ENCODE data around the gene SLC16A10. TPM values are rescaled to one million over a fixed set of nuclear protein-coding genes. Genes with fewer than 3 reads are reported as not detected.
"Not testable (repeated sequence)": the region's sequence is repeated elsewhere in the genome, so short reads cannot be mapped to it uniquely, and the experiment has no call there.

The SLC16A10 gene
- total and polyA plus RNA-seq, 2 experiments from 2014 or later = 19.9 to 34.1 TPM

DNA sequence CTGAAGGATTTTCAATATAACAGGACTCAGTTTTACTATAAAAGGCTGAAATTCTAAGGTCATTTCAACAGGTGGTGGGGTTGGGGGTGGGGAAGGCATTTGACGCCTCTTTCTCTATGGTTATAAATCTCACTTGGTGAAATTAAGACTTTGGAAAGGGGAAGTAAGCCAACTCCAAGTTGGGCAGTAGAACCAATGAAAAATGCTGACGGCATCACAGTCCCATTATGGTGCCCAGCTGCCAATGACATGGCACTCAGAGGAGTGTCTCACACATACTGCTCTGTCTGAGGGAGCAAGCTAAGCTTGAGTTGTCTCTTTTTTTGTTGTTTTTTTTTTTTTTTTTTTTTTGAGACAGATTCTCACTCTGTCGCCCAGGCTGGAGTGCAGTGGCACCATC lies 4.7 kb downstream of the SLC16A10 start:
- Histone ChIP-seq H2AFZ (no peak overlapping the region), H3K9me3 (ENCODE audit: low read depth) (no peaks in the 10 kb centered on the region), H3K27ac (no peak overlapping the region), H3K4me3 (no peak overlapping the region), H4K20me1 (ENCODE audit: insufficient read depth, poor library complexity, severe bottlenecking) (no peaks in the 10 kb centered on the region), H3K4me2 (no peak overlapping the region), H3K9me2 (replicated peaks; ENCODE audit: insufficient read depth) (no peaks in the 10 kb centered on the region), H3K4me1 (ENCODE audit: insufficient read depth) (peaks cover under 1% of the 10 kb centered on the region), H3K36me3 (replicated peaks; ENCODE audit: insufficient read depth, low read depth) (no peaks in the 10 kb centered on the region), H3K79me2 (peaks cover 49% of the 10 kb centered on the region), H3K27me3 (no peaks in the 10 kb centered on the region)
- WGBS (ENCODE audit: low lambda C conversion rate, missing lambda C conversion rate) = 89% methylated on average over 3 of the region's 3 CpGs
- TF ChIP-seq EZH2phosphoT487 (IDR thresholded peaks at IDR 0.05; ENCODE audit: low read depth, severe bottlenecking, unreplicated experiment) (no peak), EZH2 (IDR thresholded peaks at IDR 0.05; ENCODE audit: borderline replicate concordance) (no peak)
- TF ChIP-seq, protein P1, sequence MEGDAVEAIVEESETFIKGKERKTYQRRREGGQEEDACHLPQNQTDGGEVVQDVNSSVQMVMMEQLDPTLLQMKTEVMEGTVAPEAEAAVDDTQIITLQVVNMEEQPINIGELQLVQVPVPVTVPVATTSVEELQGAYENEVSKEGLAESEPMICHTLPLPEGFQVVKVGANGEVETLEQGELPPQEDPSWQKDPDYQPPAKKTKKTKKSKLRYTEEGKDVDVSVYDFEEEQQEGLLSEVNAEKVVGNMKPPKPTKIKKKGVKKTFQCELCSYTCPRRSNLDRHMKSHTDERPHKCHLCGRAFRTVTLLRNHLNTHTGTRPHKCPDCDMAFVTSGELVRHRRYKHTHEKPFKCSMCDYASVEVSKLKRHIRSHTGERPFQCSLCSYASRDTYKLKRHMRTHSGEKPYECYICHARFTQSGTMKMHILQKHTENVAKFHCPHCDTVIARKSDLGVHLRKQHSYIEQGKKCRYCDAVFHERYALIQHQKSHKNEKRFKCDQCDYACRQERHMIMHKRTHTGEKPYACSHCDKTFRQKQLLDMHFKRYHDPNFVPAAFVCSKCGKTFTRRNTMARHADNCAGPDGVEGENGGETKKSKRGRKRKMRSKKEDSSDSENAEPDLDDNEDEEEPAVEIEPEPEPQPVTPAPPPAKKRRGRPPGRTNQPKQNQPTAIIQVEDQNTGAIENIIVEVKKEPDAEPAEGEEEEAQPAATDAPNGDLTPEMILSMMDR (IDR thresholded peaks at IDR 0.05; ENCODE audit: poor library complexity) = no peak
- no peak for DNase-seq (ENCODE audit: low spot score)

DNA sequence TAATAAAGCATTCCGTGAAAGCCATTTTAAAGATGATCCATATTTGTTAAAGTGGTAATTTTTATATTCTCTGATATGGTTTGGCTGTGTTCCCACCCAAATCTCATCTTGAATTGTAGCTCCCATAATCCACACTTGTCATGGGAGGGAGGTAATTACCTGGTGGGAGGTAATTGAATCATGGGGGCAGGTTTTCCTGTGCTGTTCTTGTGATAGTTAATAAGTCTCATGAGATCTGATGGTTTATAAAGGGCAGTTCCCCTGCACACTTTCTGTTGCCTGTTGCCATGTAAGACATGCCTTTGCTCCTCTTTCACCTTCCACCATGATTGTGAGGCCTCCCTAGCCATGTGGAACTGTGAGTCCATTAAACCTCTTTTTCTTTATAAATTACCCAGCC lies 8.2 kb downstream of the SLC16A10 start:
- H3K36me3 ChIP-seq (replicated peaks; ENCODE audit: insufficient read depth, low read depth); H3K4me2 ChIP-seq; H2AFZ ChIP-seq; H3K9me3 ChIP-seq (ENCODE audit: low read depth); H3K27ac ChIP-seq; H3K4me1 ChIP-seq (ENCODE audit: insufficient read depth); H3K9me2 ChIP-seq (replicated peaks; ENCODE audit: insufficient read depth); H3K4me3 ChIP-seq; H3K27me3 ChIP-seq; DNase-seq (ENCODE audit: low spot score); H4K20me1 ChIP-seq (ENCODE audit: insufficient read depth, poor library complexity, severe bottlenecking): not testable (repeated sequence)
- peaks cover 46% of the 10 kb centered on the region for H3K79me2 ChIP-seq
- whole genome bisulfite sequencing (ENCODE audit: low lambda C conversion rate, missing lambda C conversion rate) = 100% methylated on average over 1 of the region's 1 CpG

DNA sequence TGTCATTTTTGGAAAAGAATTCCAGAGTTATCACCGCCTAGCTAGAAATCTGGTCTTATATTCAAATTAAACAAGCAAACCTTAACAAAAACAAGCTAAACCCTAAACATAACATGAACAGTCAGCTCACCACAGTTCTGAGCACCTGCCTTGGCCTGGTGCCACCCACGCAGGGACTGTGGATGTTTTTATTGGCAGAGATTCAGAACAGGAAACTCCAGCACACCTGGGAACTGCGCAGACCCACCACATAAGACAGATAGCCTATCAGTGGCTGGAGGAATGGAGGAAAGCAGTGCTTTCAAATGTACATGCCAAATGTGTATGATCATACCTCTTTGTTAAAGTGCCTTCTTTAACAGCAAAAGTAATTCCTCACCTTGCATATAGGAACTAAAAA lies 8.9 kb downstream of the SLC16A10 start:
- Histone ChIP-seq H4K20me1 (ENCODE audit: insufficient read depth, poor library complexity, severe bottlenecking) (no peaks in the 10 kb centered on the region), H2AFZ (no peak overlapping the region), H3K9me2 (replicated peaks; ENCODE audit: insufficient read depth) (no peaks in the 10 kb centered on the region), H3K79me2 (peaks cover 47% of the 10 kb centered on the region), H3K36me3 (replicated peaks; ENCODE audit: insufficient read depth, low read depth) (no peaks in the 10 kb centered on the region), H3K9me3 (ENCODE audit: low read depth) (no peaks in the 10 kb centered on the region), H3K4me2 (no peak overlapping the region), H3K4me1 (ENCODE audit: insufficient read depth) (no peaks in the 10 kb centered on the region), H3K4me3 (no peak overlapping the region), H3K27me3 (no peaks in the 10 kb centered on the region), H3K27ac (no peak overlapping the region)
- TF ChIP-seq EZH2 (IDR thresholded peaks at IDR 0.05; ENCODE audit: borderline replicate concordance) (no peak), EZH2phosphoT487 (IDR thresholded peaks at IDR 0.05; ENCODE audit: low read depth, severe bottlenecking, unreplicated experiment) (no peak)
- TF ChIP-seq, protein P1 (IDR thresholded peaks at IDR 0.05; ENCODE audit: poor library complexity) = no peak
- DNase-seq (ENCODE audit: low spot score) = peak; percentile 17
- 81% methylated on average over 3 of the region's 3 CpGs for WGBS (ENCODE audit: low lambda C conversion rate, missing lambda C conversion rate)

DNA sequence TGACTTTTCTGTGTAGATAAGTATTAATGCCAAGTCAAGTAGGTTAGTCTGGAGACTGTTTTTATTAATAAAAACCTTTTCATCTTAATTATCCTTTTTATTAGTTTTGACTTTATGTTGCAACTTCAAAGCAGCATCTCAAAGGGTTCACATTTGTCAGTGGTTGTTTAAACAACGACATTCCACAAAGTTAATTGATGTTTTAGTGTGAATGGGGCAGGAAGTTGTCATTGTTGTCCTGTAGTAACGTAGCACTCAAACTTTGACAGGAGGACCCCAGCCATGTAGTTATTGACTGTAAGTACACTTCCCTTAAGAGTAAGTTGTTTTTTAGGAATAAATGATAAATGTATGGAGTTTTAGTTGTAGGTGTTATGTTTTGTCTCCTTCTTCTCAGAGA lies 11.3 kb downstream of the SLC16A10 start:
- Histone ChIP-seq H3K27me3 (no peaks in the 10 kb centered on the region), H3K9me3 (ENCODE audit: low read depth) (no peaks in the 10 kb centered on the region), H3K36me3 (replicated peaks; ENCODE audit: insufficient read depth, low read depth) (no peaks in the 10 kb centered on the region), H2AFZ (no peak overlapping the region), H3K4me3 (no peak overlapping the region), H3K9me2 (replicated peaks; ENCODE audit: insufficient read depth) (no peaks in the 10 kb centered on the region), H4K20me1 (ENCODE audit: insufficient read depth, poor library complexity, severe bottlenecking) (no peaks in the 10 kb centered on the region), H3K4me1 (ENCODE audit: insufficient read depth) (no peaks in the 10 kb centered on the region), H3K79me2 (peaks cover 42% of the 10 kb centered on the region), H3K27ac (no peak overlapping the region), H3K4me2 (no peak overlapping the region)
- no peak for DNase-seq (ENCODE audit: low spot score)
- TF ChIP-seq EZH2 (IDR thresholded peaks at IDR 0.05; ENCODE audit: borderline replicate concordance) = no peak
- no peak for TF ChIP-seq EZH2phosphoT487 (IDR thresholded peaks at IDR 0.05; ENCODE audit: low read depth, severe bottlenecking, unreplicated experiment)
- WGBS (ENCODE audit: low lambda C conversion rate, missing lambda C conversion rate) = 60% methylated on average over 2 of the region's 2 CpGs
